ENCODE results near the gene NUDT17.
A peak's percentile ranks its signal among the peaks of the same experiment; 100 is the strongest.

The NUDT17 gene

GRCh38 chr1:145857170-145857569 is 11.7 kb downstream of the NUDT17 start:
- TF ChIP-seq POLR2AphosphoS5 (IDR thresholded peaks at IDR 0.05; ENCODE audit: low read depth, low read length) = no peak
- TF ChIP-seq, protein P1, sequence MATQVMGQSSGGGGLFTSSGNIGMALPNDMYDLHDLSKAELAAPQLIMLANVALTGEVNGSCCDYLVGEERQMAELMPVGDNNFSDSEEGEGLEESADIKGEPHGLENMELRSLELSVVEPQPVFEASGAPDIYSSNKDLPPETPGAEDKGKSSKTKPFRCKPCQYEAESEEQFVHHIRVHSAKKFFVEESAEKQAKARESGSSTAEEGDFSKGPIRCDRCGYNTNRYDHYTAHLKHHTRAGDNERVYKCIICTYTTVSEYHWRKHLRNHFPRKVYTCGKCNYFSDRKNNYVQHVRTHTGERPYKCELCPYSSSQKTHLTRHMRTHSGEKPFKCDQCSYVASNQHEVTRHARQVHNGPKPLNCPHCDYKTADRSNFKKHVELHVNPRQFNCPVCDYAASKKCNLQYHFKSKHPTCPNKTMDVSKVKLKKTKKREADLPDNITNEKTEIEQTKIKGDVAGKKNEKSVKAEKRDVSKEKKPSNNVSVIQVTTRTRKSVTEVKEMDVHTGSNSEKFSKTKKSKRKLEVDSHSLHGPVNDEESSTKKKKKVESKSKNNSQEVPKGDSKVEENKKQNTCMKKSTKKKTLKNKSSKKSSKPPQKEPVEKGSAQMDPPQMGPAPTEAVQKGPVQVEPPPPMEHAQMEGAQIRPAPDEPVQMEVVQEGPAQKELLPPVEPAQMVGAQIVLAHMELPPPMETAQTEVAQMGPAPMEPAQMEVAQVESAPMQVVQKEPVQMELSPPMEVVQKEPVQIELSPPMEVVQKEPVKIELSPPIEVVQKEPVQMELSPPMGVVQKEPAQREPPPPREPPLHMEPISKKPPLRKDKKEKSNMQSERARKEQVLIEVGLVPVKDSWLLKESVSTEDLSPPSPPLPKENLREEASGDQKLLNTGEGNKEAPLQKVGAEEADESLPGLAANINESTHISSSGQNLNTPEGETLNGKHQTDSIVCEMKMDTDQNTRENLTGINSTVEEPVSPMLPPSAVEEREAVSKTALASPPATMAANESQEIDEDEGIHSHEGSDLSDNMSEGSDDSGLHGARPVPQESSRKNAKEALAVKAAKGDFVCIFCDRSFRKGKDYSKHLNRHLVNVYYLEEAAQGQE (IDR thresholded peaks at IDR 0.05; ENCODE audit: insufficient read depth in 1 of 2, low read depth in 2 of 2, low read length in 2 of 2) = no peak
- TF ChIP-seq TAF1 (IDR thresholded peaks at IDR 0.05; ENCODE audit: borderline replicate concordance, insufficient read depth, low read length) = no peak
- no peak for TF ChIP-seq SIN3A (IDR thresholded peaks at IDR 0.05; ENCODE audit: borderline replicate concordance, insufficient read depth, low read length)
- no peak for TF ChIP-seq FOXP2 (optimal IDR thresholded peaks at IDR 0.05; ENCODE audit: borderline replicate concordance, extremely low read depth, extremely low read length, insufficient read depth)

DNA sequence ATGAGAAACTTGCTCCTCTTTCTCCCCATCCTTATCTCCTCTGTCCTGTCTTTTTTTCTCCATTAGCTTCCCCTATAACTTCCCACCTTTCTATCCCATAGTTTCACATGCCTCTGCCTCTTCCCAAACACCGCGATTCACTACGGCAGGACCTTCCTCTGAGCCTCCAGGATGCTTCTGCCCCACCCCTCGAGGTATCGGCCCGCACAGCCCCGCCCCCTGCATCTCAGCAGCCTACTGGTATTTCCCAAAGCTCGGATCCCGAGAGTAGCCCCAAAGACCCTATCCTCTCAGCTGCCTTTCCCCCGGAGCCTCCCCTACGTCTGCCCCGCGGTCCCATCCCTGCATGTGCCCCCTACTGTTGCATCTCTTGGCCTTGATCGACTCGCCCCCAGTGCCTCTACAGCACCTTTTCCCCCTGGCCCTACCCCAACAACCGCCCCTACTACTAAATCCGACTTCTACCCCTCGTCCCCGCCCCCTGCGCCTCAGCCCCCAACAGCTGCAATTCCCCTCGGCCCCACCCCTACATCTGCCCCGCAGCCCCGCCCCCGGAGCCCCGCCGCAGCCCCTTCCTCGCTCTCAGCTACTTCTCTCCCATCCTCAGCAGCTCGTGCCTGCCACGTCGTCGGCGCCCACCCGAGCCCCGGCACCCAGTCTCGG is 12.9 kb downstream of the NUDT17 start:
- TF ChIP-seq FOXP2 (optimal IDR thresholded peaks at IDR 0.05; ENCODE audit: borderline replicate concordance, extremely low read depth, extremely low read length, insufficient read depth) = no peak
- TF ChIP-seq, protein P1 (IDR thresholded peaks at IDR 0.05; ENCODE audit: insufficient read depth in 1 of 2, low read depth in 2 of 2, low read length in 2 of 2) = 0 out of 4 replicates have a peak, but pooled peaks of 1 of the 2 experiments have one; percentile 27
- TF ChIP-seq SIN3A (IDR thresholded peaks at IDR 0.05; ENCODE audit: borderline replicate concordance, insufficient read depth, low read length) = peak; percentile 83; the same call in 1 of the 2 replicates

DNA sequence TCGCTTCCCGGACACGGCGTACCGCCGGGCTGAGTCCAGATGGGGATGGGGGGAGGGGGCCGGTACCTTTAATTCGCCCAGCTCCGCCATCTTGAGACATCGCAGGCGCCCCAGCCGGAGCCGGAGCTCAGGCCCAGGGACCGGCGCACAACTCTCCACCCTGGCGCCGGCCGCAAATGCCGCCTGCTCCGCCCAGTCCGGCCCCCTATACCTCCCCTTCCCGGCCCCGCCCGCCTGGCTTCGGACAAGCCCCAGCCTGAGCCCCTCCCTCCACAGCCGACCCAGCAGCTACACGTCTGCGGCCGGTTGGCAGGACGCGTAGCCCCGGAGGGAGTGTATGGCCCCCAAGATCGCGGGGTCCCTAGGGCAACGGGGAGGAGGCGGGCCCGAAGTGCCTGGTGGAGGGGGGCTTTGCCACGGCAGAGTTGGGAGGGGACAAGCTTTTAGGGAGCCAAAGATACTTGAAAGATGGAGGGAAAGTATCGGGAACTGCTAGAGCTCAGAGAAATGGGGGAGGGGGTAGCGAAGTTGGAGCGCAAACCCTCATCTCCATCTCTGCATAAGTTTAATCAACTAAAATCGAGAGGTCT is 13.6 kb downstream of the NUDT17 start, which contains the start of gene PIAS3:
Gene PIAS3 (minus strand): TSS at position 181 of the 590 bp plus-strand sequence. CDS start 91 bp downstream, at position 90.
- peak; percentile 65 for TF ChIP-seq POLR2AphosphoS5 (IDR thresholded peaks at IDR 0.05; ENCODE audit: low read depth, low read length)
- TF ChIP-seq SIN3A (IDR thresholded peaks at IDR 0.05; ENCODE audit: borderline replicate concordance, insufficient read depth, low read length) = no peak; the same call in 1 of the 2 replicates
- peak; percentile 52 for TF ChIP-seq FOXP2 (optimal IDR thresholded peaks at IDR 0.05; ENCODE audit: borderline replicate concordance, extremely low read depth, extremely low read length, insufficient read depth)
- TF ChIP-seq TAF1 (IDR thresholded peaks at IDR 0.05; ENCODE audit: borderline replicate concordance, insufficient read depth, low read length) = peak; percentile 38; the same call in 1 of the 2 replicates

DNA sequence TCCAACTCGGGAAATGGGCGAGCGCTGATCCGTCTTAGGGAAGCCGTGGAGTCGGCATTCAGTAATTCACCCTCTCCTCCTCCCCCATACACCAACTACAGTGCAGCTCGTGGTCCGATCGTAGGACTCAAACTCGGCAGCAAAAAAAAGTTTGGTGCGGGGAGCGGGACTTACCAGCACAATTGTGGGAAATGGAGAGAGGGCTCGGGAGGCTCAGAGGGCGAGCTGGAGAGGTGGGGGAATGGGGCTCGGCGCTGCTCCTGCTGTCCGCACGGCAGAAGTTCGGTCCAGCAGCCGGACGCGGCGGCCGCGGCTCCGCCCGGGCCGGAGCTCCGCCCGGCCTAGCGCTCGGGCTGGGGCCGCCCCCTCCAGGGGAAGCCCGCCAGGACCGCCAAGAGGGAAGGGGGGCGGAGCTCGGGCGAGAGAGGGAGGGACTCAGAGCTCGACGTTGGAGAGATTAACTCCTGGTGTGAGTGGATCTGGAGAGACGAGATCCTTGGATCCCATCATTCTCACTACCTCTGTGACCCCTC is 14.1 kb downstream of the NUDT17 start:
- TF ChIP-seq, protein P1 (IDR thresholded peaks at IDR 0.05; ENCODE audit: insufficient read depth in 1 of 2, low read depth in 2 of 2, low read length in 2 of 2) = no peak
- TF ChIP-seq FOXP2 (optimal IDR thresholded peaks at IDR 0.05; ENCODE audit: borderline replicate concordance, extremely low read depth, extremely low read length, insufficient read depth) = no peak
- peak; percentile 31; the same call in 1 of the 2 replicates for TF ChIP-seq SIN3A (IDR thresholded peaks at IDR 0.05; ENCODE audit: borderline replicate concordance, insufficient read depth, low read length)
- peak; percentile 14 for TF ChIP-seq POLR2AphosphoS5 (IDR thresholded peaks at IDR 0.05; ENCODE audit: low read depth, low read length)
- 0 out of 2 replicates have a peak, but pooled peaks have one; percentile 11 for TF ChIP-seq TAF1 (IDR thresholded peaks at IDR 0.05; ENCODE audit: borderline replicate concordance, insufficient read depth, low read length)

DNA sequence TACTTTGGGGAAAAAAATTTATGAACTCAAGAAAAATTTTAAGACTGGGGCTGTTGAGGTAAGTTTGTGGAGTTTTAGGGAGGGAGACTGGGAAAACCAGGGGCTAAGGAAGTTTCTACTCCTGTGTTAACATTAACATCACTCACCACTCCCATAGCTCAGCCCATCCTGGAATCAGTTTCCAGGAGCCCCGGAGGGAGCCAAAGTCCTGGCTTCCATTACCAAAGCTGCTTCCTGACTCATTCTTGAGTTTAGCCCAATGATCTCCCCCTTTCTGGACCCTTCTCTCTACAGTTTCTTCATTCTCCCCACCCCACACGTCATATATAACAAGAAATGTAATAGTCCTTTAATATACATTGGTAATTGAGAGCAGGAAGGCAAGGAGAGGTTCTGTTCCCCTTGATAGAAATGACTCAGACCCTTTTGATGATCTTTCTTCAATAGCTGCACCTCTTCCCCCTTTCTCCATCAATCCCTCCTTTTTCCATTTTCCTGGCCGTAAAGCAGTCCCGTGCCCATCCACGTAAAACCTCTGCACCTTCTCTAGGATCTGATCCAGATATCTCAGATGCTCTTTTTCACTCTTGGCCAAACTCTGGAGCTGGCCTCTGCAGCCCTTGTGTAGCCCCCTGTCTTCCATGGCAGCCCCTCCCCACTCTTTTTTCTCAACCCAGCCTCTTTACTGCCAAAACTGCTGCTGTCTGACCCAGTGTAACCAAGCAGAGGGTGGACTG is 18.0 kb downstream of the NUDT17 start:
- TF ChIP-seq SIN3A (IDR thresholded peaks at IDR 0.05; ENCODE audit: borderline replicate concordance, insufficient read depth, low read length) = no peak
- no peak for TF ChIP-seq POLR2AphosphoS5 (IDR thresholded peaks at IDR 0.05; ENCODE audit: low read depth, low read length)
- TF ChIP-seq TAF1 (IDR thresholded peaks at IDR 0.05; ENCODE audit: borderline replicate concordance, insufficient read depth, low read length) = no peak
- TF ChIP-seq, protein P1 (IDR thresholded peaks at IDR 0.05; ENCODE audit: insufficient read depth in 1 of 2, low read depth in 2 of 2, low read length in 2 of 2) = no peak
- no peak for TF ChIP-seq FOXP2 (optimal IDR thresholded peaks at IDR 0.05; ENCODE audit: borderline replicate concordance, extremely low read depth, extremely low read length, insufficient read depth)
